H1 (cell line): ENCODE results near the gene ZBTB20. TPM values are rescaled to one million over a fixed set of nuclear protein-coding genes. Genes with fewer than 3 reads are reported as not detected.

Experiments used
- CTCF ChIP-seq, 3 experiments: IDR thresholded peaks; 1 replicate in 2 of 3; 2 replicates in 1 of 3; pipeline versions ENCODE4 v1.5.1 to v1.6.1; 2011; ENCODE audit warnings: low read length in 3 of 3, mild to moderate bottlenecking in 3 of 3, inconsistent platforms in 2 of 3, low read depth in 1 of 3, moderate library complexity in 1 of 3; ENCODE audit not compliant: insufficient read depth in 1 of 3; ENCODE audit errors: control extremely low read depth in 1 of 3
- E2F6 ChIP-seq: IDR thresholded peaks from 2 replicates; pipeline ENCODE4 v1.6.1; 2012; ENCODE audit warnings: inconsistent platforms
- HDAC2 ChIP-seq, 2 experiments: fragments of 300-600 bp in 1 of 2; sonication (generic) in 1 of 2; IDR thresholded peaks; 2 replicates each; pipeline ENCODE4 v1.6.1; 2011 to 2012; ENCODE audit warnings: low read depth in 2 of 2, low read length in 2 of 2, mild to moderate bottlenecking in 2 of 2, moderate library complexity in 2 of 2, borderline replicate concordance in 1 of 2, inconsistent platforms in 1 of 2
- POU5F1 ChIP-seq: IDR thresholded peaks from 2 replicates; pipeline ENCODE4 v1.6.1; 2011; ENCODE audit warnings: low read depth, mild to moderate bottlenecking, low read length, moderate library complexity
- RFX5 ChIP-seq: IDR thresholded peaks from 2 replicates; pipeline ENCODE4 v1.6.1; 2011; ENCODE audit warnings: low read depth, low read length, improper control_type of control experiment, borderline replicate concordance
- SAP30 ChIP-seq: fragments of 300-600 bp; sonication (generic); IDR thresholded peaks from 2 replicates; pipeline ENCODE4 v1.7.1; 2012; ENCODE audit warnings: low read length, moderate library complexity, mild to moderate bottlenecking, inconsistent platforms; ENCODE audit not compliant: insufficient read depth, insufficient replicate concordance
- TAF1 ChIP-seq: IDR thresholded peaks from 2 replicates; pipeline ENCODE4 v1.6.1; 2011; ENCODE audit warnings: mild to moderate bottlenecking, low read depth, low read length
- polyA plus RNA-seq, 7 experiments: library from polyadenylated mRNA; depleted of rRNA in 3 of 7; stranded (reverse) in 5 of 7; unstranded in 2 of 7; fragments of >200 nt in 5 of 7; fragments of 200-250 nt in 2 of 7; gene quantifications; 1 replicate in 5 of 7; 2 replicates in 1 of 7; 4 replicates in 1 of 7; pipeline versions ENCODE4 v1.2.1 to v1.2.3, GENCODE V29; 2011 to 2013; ENCODE audit warnings: missing spikeins in 2 of 7, mixed read lengths in 2 of 7
- total RNA-seq: library from RNA; stranded (reverse); fragmentation: NEBNext Ultra II Directional; extraction: Animal tissue kit (Norgen Biotek cat#: 25700); gene quantifications from 2 replicates; pipeline ENCODE4 v1.2.1, GENCODE V29; 2021

ZBTB20 gene
- total and polyA plus RNA-seq, 2 of the 8 experiments (the other 6 are each of a cell fraction or from before 2014, with no cell fraction given), result 0.35 to 1.3 TPM

- TF ChIP-seq CTCF (IDR thresholded peaks at IDR 0.05; ENCODE audit: control extremely low read depth in 1 of 3, insufficient read depth in 1 of 3, low read depth in 1 of 3, low read length in 3 of 3) (no peak), SAP30 (no peak), E2F6 (no peak), TAF1 (no peak), RFX5 (no peak), POU5F1 (no peak), HDAC2 (IDR thresholded peaks at IDR 0.05; ENCODE audit: borderline replicate concordance in 1 of 2, low read depth in 2 of 2, low read length in 2 of 2) (no peak)
These were observed 594.6 kb downstream of the ZBTB20 start (continued) for GRCh38 chr3:114552527-114552812.
